ENCODE data around the gene CFAP410.

DNA sequence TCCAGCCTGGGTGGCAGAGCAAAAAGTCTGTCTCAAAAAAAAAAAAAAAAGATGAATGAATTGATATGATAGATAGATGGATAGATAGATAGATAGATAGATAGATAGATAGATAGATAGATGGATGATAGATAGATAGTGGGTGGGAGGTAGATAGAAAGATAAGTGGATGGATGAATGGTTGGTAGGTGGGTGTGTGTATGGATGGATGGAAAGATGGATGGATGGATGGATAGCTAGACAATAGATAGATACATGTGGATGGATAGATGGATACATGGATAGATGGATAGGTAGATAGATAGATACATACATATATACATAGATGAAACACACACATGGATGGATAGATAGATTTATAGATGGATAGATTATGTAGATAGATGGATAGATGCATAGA, 42.7 kb upstream of the CFAP410 start:
- TF ChIP-seq, protein P1, sequence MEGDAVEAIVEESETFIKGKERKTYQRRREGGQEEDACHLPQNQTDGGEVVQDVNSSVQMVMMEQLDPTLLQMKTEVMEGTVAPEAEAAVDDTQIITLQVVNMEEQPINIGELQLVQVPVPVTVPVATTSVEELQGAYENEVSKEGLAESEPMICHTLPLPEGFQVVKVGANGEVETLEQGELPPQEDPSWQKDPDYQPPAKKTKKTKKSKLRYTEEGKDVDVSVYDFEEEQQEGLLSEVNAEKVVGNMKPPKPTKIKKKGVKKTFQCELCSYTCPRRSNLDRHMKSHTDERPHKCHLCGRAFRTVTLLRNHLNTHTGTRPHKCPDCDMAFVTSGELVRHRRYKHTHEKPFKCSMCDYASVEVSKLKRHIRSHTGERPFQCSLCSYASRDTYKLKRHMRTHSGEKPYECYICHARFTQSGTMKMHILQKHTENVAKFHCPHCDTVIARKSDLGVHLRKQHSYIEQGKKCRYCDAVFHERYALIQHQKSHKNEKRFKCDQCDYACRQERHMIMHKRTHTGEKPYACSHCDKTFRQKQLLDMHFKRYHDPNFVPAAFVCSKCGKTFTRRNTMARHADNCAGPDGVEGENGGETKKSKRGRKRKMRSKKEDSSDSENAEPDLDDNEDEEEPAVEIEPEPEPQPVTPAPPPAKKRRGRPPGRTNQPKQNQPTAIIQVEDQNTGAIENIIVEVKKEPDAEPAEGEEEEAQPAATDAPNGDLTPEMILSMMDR (IDR thresholded peaks at IDR 0.05; ENCODE audit: low read length): no peak
- no peak for TF ChIP-seq EZH2 (IDR thresholded peaks at IDR 0.05; ENCODE audit: borderline replicate concordance, low read length)
